Measurements from ENCODE around the gene MTCP1. TPM values are rescaled to one million over a fixed set of nuclear protein-coding genes. Genes with fewer than 3 reads are reported as not detected.

MTCP1 gene
- total and polyA plus RNA-seq, 2 of the 8 experiments (the other 6 are each of a cell fraction or from before 2014, with no cell fraction given): 1.2 to 12.3 TPM

GRCh38 chrX:155027509-155028066, 43.3 kb downstream of the MTCP1 start (continued):
- TF ChIP-seq ATF3 (IDR thresholded peaks at IDR 0.05; ENCODE audit: insufficient read depth, low read depth, low read length): no peak
- TF ChIP-seq BCL11A (IDR thresholded peaks at IDR 0.05; ENCODE audit: low read depth in 2 of 2, low read length in 2 of 2): no peak
